Skin epidermis (tissue), 12 donors: ENCODE data around the gene BAIAP3.
"Not testable (repeated sequence)": the region's sequence is repeated elsewhere in the genome, so short reads cannot be mapped to it uniquely, and the experiment has no call there.

Source experiments
- H3K27ac ChIP-seq, 21 experiments: fragments of 200-600 bp; sonication (generic) in 11 of 21; one replicate each; pipeline ENCODE4 v1.5.0; 2020; ENCODE audit warnings: mild to moderate bottlenecking in 3 of 21, inconsistent platforms in 2 of 21, moderate library complexity in 2 of 21
- H3K4me3 ChIP-seq, 7 experiments: fragments of 200-600 bp; sonication (generic) in 2 of 7; one replicate each; pipeline ENCODE4 v1.5.0; 2020; ENCODE audit warnings: inconsistent platforms in 2 of 7, mild to moderate bottlenecking in 2 of 7, moderate library complexity in 1 of 7

The BAIAP3 gene

DNA sequence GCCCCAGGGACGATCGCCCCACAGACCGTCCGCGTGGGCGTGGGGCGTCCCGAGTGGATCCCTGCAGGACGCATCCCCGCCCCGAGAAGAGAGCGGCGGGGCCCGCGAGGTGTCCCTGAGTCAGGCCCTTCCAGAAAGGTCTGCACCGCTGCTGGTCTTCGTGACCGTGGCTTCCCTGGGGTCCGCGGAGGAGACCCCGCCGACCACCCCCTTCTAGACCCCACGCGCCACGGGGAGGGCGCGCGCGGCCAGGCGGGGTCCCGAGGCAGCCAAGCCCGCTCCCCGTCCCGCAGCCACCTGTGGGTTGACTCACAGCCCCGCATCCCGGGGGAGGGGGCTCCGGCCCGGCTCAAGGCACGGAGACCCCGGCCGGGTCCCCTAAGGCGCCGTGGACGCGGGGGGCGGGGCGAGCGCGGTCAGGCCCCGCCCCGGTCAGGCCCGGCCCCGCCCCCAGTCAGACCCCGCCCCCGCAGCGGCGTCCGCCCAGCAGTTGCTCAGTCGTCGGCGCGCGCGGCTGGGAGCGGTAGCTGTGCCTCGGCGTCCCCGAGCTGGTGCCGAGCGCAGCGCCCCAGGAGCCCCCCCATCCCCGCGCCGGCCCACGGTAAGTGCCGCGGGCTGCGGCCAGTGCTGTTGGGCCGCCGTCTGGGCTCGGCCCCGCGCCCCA lies at the start of gene BAIAP3:
BAIAP3 (plus strand) TSS at position 497 of the 664 bp plus-strand sequence. CDS start 4,905 bp downstream, outside the sequence.
- peak within 1 kb of the TSS in 2 of 21 experiments; percentile 35 to 40 for H3K27ac ChIP-seq
- peak within 1 kb of the TSS in 4 of 7 experiments; percentile 17 to 29 (median 22) for H3K4me3 ChIP-seq

DNA sequence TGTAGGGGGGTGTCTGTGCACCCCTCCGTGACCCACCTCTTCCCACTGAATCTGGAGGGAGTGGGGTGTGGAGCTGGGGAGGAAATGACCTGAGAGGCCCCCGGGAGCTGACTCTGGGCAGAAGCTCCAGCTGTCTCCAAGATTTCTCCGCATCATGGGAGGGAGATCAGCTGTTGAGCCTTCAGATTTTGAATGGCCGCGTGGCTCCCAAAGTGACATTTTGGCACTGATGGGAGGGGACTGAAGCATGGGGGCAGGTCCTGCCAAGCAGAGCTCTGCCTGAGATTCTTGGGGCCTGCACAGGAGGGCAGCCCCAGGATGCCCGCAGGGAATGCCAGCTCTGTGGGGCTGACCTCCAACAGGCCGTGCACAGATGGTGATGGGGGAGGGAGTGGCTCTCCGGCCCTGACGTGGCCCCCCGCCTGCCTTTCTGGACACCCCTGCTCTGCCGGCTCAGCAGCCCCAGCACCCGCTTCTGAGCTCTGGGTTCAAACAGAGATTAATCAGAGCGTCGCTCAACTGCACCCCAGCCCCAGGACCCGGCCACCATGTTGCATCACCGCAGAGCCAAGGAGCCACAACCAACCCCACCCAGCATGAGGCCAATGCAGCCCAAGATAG lies 49.3 kb upstream of the BAIAP3 start:
- Histone ChIP-seq H3K27ac (no peak overlapping the region), H3K4me3 (no peak overlapping the region)

DNA sequence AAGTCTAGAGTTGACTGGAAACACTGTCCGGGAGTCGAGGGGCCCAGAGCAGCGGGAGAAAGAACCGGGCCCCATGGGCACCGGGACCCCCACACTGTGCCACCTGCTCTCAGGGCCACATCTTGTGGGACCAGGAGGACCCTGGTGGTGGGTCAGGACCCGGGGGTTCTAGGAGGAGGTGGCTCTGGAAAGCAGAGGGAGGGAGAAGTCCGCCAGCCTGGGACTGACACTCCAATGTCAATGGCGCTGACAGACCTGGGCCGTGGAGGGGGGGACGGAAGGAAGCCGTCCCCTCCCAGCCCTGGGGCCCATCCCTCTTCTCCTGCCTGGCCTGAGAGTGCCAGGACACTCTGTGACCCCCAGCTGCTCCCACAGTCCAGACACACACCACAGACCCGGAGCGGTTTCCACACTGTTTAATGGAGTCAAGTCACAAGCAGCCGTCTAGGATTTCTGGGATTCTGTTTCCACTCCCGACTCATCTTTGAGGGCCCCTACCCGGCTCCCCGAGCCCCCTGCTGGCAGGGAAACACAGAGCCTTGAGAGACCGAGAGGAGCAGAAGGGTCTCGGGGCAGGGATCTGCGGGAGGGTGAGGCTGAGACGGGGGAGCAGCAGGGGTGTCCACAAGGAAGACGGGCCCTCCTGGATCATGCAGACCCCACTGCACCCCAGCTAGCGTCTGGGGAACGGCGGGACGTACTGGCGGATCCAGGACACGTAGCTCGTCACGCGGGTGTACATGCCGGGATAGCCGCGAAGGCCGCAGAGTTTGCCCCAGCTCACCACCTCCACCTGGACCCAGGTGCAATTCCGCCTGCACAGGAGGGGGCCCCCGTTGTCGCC lies 47.6 kb upstream of the BAIAP3 start:
- H3K4me3 ChIP-seq, result no peak overlapping the region
- H3K27ac ChIP-seq, result no peak overlapping the region

DNA sequence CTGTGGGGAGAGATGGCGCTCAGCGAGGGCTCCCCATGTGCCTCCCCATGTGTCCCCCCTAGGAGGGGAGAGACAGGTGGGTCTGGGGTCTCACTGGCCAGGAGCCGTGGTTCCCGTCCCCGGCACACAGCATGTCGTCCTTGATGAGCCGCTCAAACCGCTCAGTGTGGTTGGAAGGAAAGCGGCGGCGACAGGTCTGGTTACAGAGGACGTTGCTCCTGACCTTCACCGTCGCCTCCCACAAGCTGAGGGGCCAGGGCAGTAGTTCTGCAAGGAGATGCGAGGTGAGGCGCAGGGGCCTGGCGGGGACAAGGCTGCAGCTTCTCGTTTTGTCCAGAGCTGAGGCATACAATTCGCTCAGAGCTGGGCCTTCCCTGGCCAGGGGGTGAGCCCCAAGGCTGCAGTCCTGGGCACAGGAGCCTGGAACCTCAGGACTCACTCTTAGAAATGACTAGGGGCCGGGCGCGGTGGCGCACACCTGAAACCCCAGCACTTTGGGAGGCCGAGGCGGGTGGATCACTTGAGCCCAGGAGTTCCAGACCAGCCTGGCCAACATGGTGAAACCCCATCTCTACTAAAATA lies 46.8 kb upstream of the BAIAP3 start:
- Histone ChIP-seq H3K27ac (no peak overlapping the region), H3K4me3 (no peak overlapping the region)

DNA sequence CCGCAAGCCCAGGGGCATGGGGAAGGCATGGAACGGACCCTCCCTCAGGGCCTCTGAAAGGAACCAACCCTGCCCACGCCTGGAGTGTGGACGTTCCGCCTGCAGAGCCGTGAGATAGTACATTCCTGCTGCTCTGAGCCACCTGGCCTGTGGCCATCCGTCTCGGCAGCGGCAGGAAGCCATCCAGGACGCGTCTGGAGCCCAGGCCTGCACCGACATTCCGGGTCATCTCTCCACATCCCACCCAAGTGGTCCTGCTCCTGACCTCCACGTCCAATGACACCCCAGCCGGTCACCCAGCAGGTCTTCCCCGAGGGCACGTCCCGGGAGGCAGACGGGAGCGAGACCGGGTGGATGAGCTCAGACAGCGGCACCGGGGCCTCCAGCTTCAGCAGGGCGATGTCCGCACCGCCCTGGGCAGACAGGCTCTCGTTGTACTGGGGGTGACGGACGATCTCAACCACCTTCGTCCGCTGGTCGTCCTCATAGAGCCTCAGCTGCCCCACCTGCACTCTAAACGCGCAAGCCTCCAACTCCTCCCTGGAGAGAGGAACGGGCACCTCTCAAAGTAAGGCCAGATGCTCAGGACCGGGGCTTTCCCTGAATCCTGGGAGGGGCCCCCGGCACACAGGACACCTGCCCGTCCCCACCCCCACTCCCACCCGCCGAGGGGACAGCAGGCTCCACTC lies 45.3 kb upstream of the BAIAP3 start:
- H3K27ac ChIP-seq, result no peak overlapping the region
- H3K4me3 ChIP-seq, result no peak overlapping the region

GRCh38 chr16:1288813-1289476 lies 44.5 kb upstream of the BAIAP3 start:
- Histone ChIP-seq H3K4me3 (no peak overlapping the region), H3K27ac (no peak overlapping the region)

- H3K4me3 ChIP-seq, result no peak overlapping the region
- H3K27ac ChIP-seq, result no peak overlapping the region
Observed at GRCh38 chr16:1289477-1289866, 44.0 kb upstream of the BAIAP3 start.

DNA sequence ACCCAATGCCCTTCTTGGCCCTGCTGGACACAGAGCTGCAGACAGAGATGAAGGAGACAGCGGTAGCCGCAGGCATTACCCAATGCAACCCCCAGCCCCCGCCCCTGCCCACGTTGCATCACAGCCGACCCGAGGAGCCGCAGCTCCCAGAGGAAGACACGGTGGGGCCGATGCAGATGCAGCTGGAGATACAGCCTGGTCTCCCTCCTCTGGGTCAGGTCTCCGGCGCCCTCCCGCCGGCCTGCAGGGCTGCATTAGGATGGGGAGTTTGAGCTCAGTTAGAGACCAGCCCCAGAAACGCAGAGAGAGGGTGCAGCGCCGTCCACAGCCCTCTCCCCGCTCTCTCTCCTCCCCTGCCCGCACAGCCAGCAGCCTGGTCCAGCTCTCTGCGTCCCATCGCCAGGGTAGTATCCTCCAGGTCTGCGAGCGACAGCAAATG lies 43.4 kb upstream of the BAIAP3 start:
- Histone ChIP-seq H3K27ac (no peak overlapping the region), H3K4me3 (no peak overlapping the region)

GRCh38 chr16:1290860-1291575 lies 42.4 kb upstream of the BAIAP3 start:
- Histone ChIP-seq H3K4me3 (no peak overlapping the region), H3K27ac (no peak overlapping the region)

DNA sequence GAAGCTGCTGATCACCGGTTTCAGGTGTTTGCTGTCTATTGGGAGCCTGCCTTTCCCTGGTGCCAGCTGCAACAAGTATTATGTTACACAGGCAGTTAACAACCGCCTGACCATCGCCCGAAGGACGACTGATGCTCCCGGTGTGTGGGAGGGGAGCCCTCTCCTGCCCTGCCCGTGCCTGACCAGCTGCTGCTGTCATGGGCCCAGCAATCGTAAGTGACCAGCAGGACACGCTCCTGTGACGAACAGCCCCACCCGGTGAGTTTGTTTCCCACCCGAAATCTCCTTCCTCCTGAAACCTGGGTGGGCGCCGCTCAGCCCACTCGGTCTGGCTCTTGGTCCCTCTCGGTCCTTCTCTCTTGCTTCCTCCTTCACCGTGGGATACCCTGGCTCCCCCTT lies 41.9 kb upstream of the BAIAP3 start:
- no peak overlapping the region for H3K4me3 ChIP-seq

GRCh38 chr16:1292208-1292607 lies 41.2 kb upstream of the BAIAP3 start:
- H3K27ac ChIP-seq, H3K4me3 ChIP-seq: not testable (repeated sequence)

More for the DNA sequence above, 41.9 kb upstream of the BAIAP3 start:
- H3K27ac ChIP-seq, result no peak overlapping the region

GRCh38 chr16:1292808-1293207 lies 40.6 kb upstream of the BAIAP3 start:
- not testable (repeated sequence) for H3K4me3 ChIP-seq, H3K27ac ChIP-seq

DNA sequence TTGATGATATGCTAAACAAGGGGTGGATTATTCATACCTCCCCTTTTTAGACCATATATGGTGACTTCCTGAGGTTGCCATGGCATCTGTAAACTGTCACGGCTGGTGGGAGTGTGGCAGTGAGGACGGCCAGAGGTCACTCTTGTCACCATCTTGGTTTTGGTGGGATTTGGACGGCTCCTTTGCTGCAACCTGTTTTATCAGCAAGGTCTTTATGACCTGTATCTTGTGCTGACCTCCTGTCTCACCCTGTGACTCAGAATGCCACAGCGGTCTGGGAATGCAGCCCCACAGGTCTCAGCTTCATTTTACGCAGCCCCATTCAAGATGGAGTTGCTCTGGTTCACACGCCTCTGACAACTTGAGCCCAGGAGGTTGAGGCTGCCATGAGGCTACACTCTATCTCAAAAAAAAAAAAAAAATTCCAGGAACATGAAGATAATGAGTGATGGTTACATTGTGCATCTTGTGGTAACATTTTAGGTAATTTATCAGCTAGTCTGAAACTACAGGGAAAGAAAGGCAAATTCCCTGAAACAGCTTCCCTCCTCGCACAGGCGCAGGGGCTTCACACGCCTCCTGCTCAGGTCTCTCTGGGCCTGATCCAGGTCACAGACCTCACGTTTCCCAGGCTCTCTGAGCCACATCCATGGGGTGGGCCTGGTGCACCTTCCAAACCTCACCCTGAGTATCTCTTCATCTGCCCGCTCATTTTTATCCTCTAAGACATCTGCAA lies 39.4 kb upstream of the BAIAP3 start:
- no peak overlapping the region for H3K27ac ChIP-seq

GRCh38 chr16:1295465-1295864 lies 38.0 kb upstream of the BAIAP3 start:
- H3K27ac ChIP-seq, result no peak overlapping the region
- H3K4me3 ChIP-seq, result no peak overlapping the region

More for the DNA sequence above, 39.4 kb upstream of the BAIAP3 start:
- H3K4me3 ChIP-seq, result no peak overlapping the region

GRCh38 chr16:1296688-1297017 lies 36.8 kb upstream of the BAIAP3 start:
- H3K27ac ChIP-seq, H3K4me3 ChIP-seq: not testable (repeated sequence)

GRCh38 chr16:1297018-1297696 lies 36.3 kb upstream of the BAIAP3 start:
- no peak overlapping the region for H3K4me3 ChIP-seq
- H3K27ac ChIP-seq, result peak overlapping the region in 1 of 21 experiments; percentile 16

DNA sequence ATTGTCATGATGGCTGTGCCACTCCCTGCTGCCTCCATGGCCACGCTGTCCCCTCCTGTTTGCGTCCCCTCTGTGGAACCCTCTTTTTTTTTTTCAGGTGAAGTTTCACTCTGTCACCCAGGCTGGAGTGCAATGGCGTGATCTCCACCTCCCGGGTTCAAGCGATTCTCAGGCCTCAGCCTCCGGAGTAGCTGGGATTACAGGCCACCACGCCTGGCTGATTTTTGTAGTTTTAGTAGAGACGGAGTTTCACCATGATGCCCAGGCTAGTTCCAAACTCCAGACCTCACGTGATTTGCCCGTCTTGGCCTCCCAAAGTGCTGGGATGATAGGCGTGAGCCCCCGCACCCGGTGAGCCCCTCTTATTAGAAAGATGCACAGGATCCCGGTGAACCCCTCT lies 35.0 kb upstream of the BAIAP3 start:
- Histone ChIP-seq H3K4me3 (no peak overlapping the region), H3K27ac (no peak overlapping the region)
